Activated CD4-positive, CD25-positive, alpha-beta regulatory T cell treated with anti-CD3 and anti-CD28 coated beads, Interleukin-2, amount 50 U/mL, for 16 hours (primary cell): ENCODE results near the gene DOK6.
"Not testable (repeated sequence)": the region's sequence is repeated elsewhere in the genome, so short reads cannot be mapped to it uniquely, and the experiment has no call there.

Source experiments
- DNase-seq: peaks from one replicate; pipeline ENCODE4 v3.0.0-alpha.2; 2020; ENCODE audit warnings: low read depth, low spot score

DOK6 gene

GRCh38 chr18:69622961-69623360 is 222.3 kb downstream of the DOK6 start:
- DNase-seq = no peak

GRCh38 chr18:69626171-69626570 is 225.5 kb downstream of the DOK6 start:
- DNase-seq = no peak

- no peak for DNase-seq
These were observed 226.1 kb downstream of the DOK6 start for GRCh38 chr18:69626643-69627242.

GRCh38 chr18:69628774-69629359 is 228.2 kb downstream of the DOK6 start:
- DNase-seq = no peak

GRCh38 chr18:69631281-69631680 is 230.6 kb downstream of the DOK6 start:
- DNase-seq = no peak

- no peak for DNase-seq
These were observed 234.8 kb downstream of the DOK6 start for GRCh38 chr18:69635482-69635881.

GRCh38 chr18:69636529-69637301 is 236.0 kb downstream of the DOK6 start:
- no peak for DNase-seq

- no peak for DNase-seq
These were observed 237.4 kb downstream of the DOK6 start for GRCh38 chr18:69638056-69638455.

GRCh38 chr18:69647702-69648101 is 247.0 kb downstream of the DOK6 start:
- DNase-seq = no peak

GRCh38 chr18:69648486-69648885 is 247.8 kb downstream of the DOK6 start:
- no peak for DNase-seq

GRCh38 chr18:69649684-69650083 is 249.0 kb downstream of the DOK6 start:
- DNase-seq = no peak

- no peak for DNase-seq
These were observed 250.6 kb downstream of the DOK6 start for GRCh38 chr18:69651243-69651642.

- DNase-seq = no peak
These were observed 255.1 kb downstream of the DOK6 start for GRCh38 chr18:69655816-69656215.

- no peak for DNase-seq
These were observed 257.4 kb downstream of the DOK6 start for GRCh38 chr18:69658103-69658502.

- DNase-seq = no peak
These were observed 258.0 kb downstream of the DOK6 start for GRCh38 chr18:69658685-69659084.

GRCh38 chr18:69659142-69659651 is 258.5 kb downstream of the DOK6 start:
- DNase-seq = no peak

- DNase-seq = not testable (repeated sequence)
These were observed 261.4 kb downstream of the DOK6 start for GRCh38 chr18:69662090-69662489.

- no peak for DNase-seq
These were observed 263.7 kb downstream of the DOK6 start for GRCh38 chr18:69664399-69664798.

GRCh38 chr18:69674292-69674877 is 273.7 kb downstream of the DOK6 start:
- DNase-seq = no peak

GRCh38 chr18:69674966-69675365 is 274.3 kb downstream of the DOK6 start:
- DNase-seq = no peak

GRCh38 chr18:69677595-69677994 is 276.9 kb downstream of the DOK6 start:
- DNase-seq = no peak

- no peak for DNase-seq
These were observed 279.4 kb downstream of the DOK6 start for GRCh38 chr18:69680123-69680522.
